ENCODE measurements around the gene RBP3.

RBP3 gene

GRCh38 chr10:47336387-47337134 lies 11.6 kb upstream of the RBP3 start:
- no peaks in the 10 kb centered on the region; the same call in 1 of the 2 replicates for H3K27me3 ChIP-seq (replicated peaks; ENCODE audit: insufficient read depth, low read length)
- H3K4me2 ChIP-seq (ENCODE audit: low read depth, low read length), result no peak overlapping the region
- H3K4me3 ChIP-seq (ENCODE audit: low read length), result no peak overlapping the region
- no peaks in the 10 kb centered on the region for H3F3A ChIP-seq (ENCODE audit: insufficient read depth, low read length)
- TF ChIP-seq EZH2 (optimal IDR thresholded peaks at IDR 0.05; ENCODE audit: low read depth, low read length) (no peak), EZH2phosphoT487 (IDR thresholded peaks at IDR 0.05; ENCODE audit: low read length) (no peak)
- TF ChIP-seq, protein P1, sequence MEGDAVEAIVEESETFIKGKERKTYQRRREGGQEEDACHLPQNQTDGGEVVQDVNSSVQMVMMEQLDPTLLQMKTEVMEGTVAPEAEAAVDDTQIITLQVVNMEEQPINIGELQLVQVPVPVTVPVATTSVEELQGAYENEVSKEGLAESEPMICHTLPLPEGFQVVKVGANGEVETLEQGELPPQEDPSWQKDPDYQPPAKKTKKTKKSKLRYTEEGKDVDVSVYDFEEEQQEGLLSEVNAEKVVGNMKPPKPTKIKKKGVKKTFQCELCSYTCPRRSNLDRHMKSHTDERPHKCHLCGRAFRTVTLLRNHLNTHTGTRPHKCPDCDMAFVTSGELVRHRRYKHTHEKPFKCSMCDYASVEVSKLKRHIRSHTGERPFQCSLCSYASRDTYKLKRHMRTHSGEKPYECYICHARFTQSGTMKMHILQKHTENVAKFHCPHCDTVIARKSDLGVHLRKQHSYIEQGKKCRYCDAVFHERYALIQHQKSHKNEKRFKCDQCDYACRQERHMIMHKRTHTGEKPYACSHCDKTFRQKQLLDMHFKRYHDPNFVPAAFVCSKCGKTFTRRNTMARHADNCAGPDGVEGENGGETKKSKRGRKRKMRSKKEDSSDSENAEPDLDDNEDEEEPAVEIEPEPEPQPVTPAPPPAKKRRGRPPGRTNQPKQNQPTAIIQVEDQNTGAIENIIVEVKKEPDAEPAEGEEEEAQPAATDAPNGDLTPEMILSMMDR (IDR thresholded peaks at IDR 0.05; ENCODE audit: low read length), result no peak
- no peak overlapping the region for H2AFZ ChIP-seq (ENCODE audit: low read length)
- H3K79me2 ChIP-seq (ENCODE audit: low read length), result no peaks in the 10 kb centered on the region
- H3K36me3 ChIP-seq (replicated peaks; ENCODE audit: insufficient read depth, low read length), result no peaks in the 10 kb centered on the region
- H3K9ac ChIP-seq (ENCODE audit: low read length), result no peak overlapping the region
- H3K9me3 ChIP-seq (replicated peaks; ENCODE audit: insufficient read depth, low read length), result no peaks in the 10 kb centered on the region
- DNase-seq, result no peak
- H4K20me1 ChIP-seq (ENCODE audit: insufficient read depth, low read length), result no peaks in the 10 kb centered on the region
- no peak overlapping the region for H3K27ac ChIP-seq (ENCODE audit: low read length)
- H3K4me1 ChIP-seq (ENCODE audit: low read length), result no peaks in the 10 kb centered on the region
- H3K9me2 ChIP-seq (replicated peaks; ENCODE audit: insufficient read depth, low read length), result no peaks in the 10 kb centered on the region

- Histone ChIP-seq H4K20me1 (ENCODE audit: insufficient read depth, low read length) (no peaks in the 10 kb centered on the region), H3K9me3 (replicated peaks; ENCODE audit: insufficient read depth, low read length) (no peaks in the 10 kb centered on the region)
Measured at GRCh38 chr10:47337310-47337709, 10.9 kb upstream of the RBP3 start.

DNA sequence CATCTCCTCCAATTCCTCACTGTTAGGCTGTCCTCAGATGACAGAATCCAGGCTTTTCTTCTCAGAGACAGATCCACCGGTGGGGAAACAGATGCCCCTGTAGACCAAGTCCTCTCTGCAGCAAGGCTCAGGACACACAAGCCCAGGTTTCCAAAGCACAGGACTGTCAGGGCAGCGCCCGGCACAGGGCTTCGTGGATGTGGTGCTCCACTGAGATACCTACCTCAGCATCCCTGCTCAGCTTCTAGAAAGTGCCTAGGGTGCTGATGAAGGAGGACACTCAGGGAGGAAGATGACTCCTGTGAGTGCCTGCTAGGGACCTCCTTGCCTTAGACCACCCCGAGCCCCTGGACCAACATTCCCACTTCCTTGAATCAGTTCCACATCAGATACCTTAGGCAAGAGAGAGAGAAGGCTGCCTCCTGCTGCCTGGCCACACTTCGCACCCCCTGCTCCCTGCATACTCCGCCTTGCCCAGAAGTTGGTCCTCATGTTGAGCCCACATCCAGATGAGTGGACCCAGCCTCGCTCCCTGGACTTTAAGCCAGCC lies 8.9 kb upstream of the RBP3 start:
- Histone ChIP-seq H3K79me2 (ENCODE audit: low read length) (no peaks in the 10 kb centered on the region), H3K36me3 (replicated peaks; ENCODE audit: insufficient read depth, low read length) (no peaks in the 10 kb centered on the region), H3K27me3 (replicated peaks; ENCODE audit: insufficient read depth, low read length) (no peaks in the 10 kb centered on the region; the same call in 1 of the 2 replicates), H3K27ac (ENCODE audit: low read length) (no peak overlapping the region), H3K4me3 (ENCODE audit: low read length) (no peak overlapping the region), H2AFZ (ENCODE audit: low read length) (no peak overlapping the region), H3K9ac (ENCODE audit: low read length) (no peak overlapping the region), H3K9me2 (replicated peaks; ENCODE audit: insufficient read depth, low read length) (no peaks in the 10 kb centered on the region), H3K9me3 (replicated peaks; ENCODE audit: insufficient read depth, low read length) (no peaks in the 10 kb centered on the region), H3K4me2 (ENCODE audit: low read depth, low read length) (no peak overlapping the region), H3K4me1 (ENCODE audit: low read length) (no peaks in the 10 kb centered on the region), H3F3A (ENCODE audit: insufficient read depth, low read length) (no peaks in the 10 kb centered on the region), H4K20me1 (ENCODE audit: insufficient read depth, low read length) (no peaks in the 10 kb centered on the region)
- TF ChIP-seq, protein P1 (IDR thresholded peaks at IDR 0.05; ENCODE audit: low read length), result no peak
- TF ChIP-seq EZH2phosphoT487 (IDR thresholded peaks at IDR 0.05; ENCODE audit: low read length), result no peak
- no peak for TF ChIP-seq EZH2 (optimal IDR thresholded peaks at IDR 0.05; ENCODE audit: low read depth, low read length)
- no peak for DNase-seq

More at GRCh38 chr10:47337310-47337709, 10.9 kb upstream of the RBP3 start:
- no peak for DNase-seq
- Histone ChIP-seq H3K9ac (ENCODE audit: low read length) (no peak overlapping the region), H3K4me1 (ENCODE audit: low read length) (no peaks in the 10 kb centered on the region), H3K27me3 (replicated peaks; ENCODE audit: insufficient read depth, low read length) (no peaks in the 10 kb centered on the region; the same call in 1 of the 2 replicates), H3K79me2 (ENCODE audit: low read length) (no peaks in the 10 kb centered on the region), H3K4me2 (ENCODE audit: low read depth, low read length) (no peak overlapping the region), H2AFZ (ENCODE audit: low read length) (no peak overlapping the region), H3K27ac (ENCODE audit: low read length) (no peak overlapping the region), H3F3A (ENCODE audit: insufficient read depth, low read length) (no peaks in the 10 kb centered on the region), H3K9me2 (replicated peaks; ENCODE audit: insufficient read depth, low read length) (no peaks in the 10 kb centered on the region), H3K36me3 (replicated peaks; ENCODE audit: insufficient read depth, low read length) (no peaks in the 10 kb centered on the region), H3K4me3 (ENCODE audit: low read length) (no peak overlapping the region)
- TF ChIP-seq EZH2phosphoT487 (IDR thresholded peaks at IDR 0.05; ENCODE audit: low read length) (no peak), EZH2 (optimal IDR thresholded peaks at IDR 0.05; ENCODE audit: low read depth, low read length) (no peak)
- TF ChIP-seq, protein P1 (IDR thresholded peaks at IDR 0.05; ENCODE audit: low read length), result no peak
